Measurements from ENCODE around the gene POLR3A.
A peak's percentile ranks its signal among the peaks of the same experiment; 100 is the strongest.

The POLR3A gene

GRCh38 chr10:78062296-78062695 is 33.0 kb upstream of the POLR3A start:
- no peak for TF ChIP-seq CTCF (IDR thresholded peaks at IDR 0.05; ENCODE audit: low read depth, low read length)
- in situ Hi-C loops (cut with HindIII; ENCODE audit: low sequenced_read_pairs): no loop called here

GRCh38 chr10:78059906-78060702 is 30.8 kb upstream of the POLR3A start:
- TF ChIP-seq CTCF (IDR thresholded peaks at IDR 0.05; ENCODE audit: low read depth, low read length): no peak
- in situ Hi-C loops (cut with HindIII; ENCODE audit: low sequenced_read_pairs): no loop called here
- no peak for DNase-seq (ENCODE audit: low read depth, low spot score)
- no peak overlapping the region for H3K4me3 ChIP-seq (ENCODE audit: low read depth, low read length)

More at GRCh38 chr10:78062296-78062695, 33.0 kb upstream of the POLR3A start:
- no peak for DNase-seq (ENCODE audit: low read depth, low spot score)
- no peak overlapping the region for H3K4me3 ChIP-seq (ENCODE audit: low read depth, low read length)

- TF ChIP-seq CTCF (IDR thresholded peaks at IDR 0.05; ENCODE audit: low read depth, low read length): no peak
- in situ Hi-C loops (cut with HindIII; ENCODE audit: low sequenced_read_pairs): no loop called here
- no peak for DNase-seq (ENCODE audit: low read depth, low spot score)
- H3K4me3 ChIP-seq (ENCODE audit: low read depth, low read length): no peak overlapping the region
Measured at GRCh38 chr10:78058562-78058961, 29.2 kb upstream of the POLR3A start.

GRCh38 chr10:78053211-78053868 is 24.0 kb upstream of the POLR3A start:
- peak; percentile 49 for DNase-seq (ENCODE audit: low read depth, low spot score)
- in situ Hi-C loops (cut with HindIII; ENCODE audit: low sequenced_read_pairs): no loop called here
- no peak for TF ChIP-seq CTCF (IDR thresholded peaks at IDR 0.05; ENCODE audit: low read depth, low read length)
- no peak overlapping the region for H3K4me3 ChIP-seq (ENCODE audit: low read depth, low read length)

GRCh38 chr10:78049851-78050250 is 20.5 kb upstream of the POLR3A start:
- in situ Hi-C loops (cut with HindIII; ENCODE audit: low sequenced_read_pairs): no loop called here
- DNase-seq (ENCODE audit: low read depth, low spot score): no peak
- no peak overlapping the region for H3K4me3 ChIP-seq (ENCODE audit: low read depth, low read length)
- no peak for TF ChIP-seq CTCF (IDR thresholded peaks at IDR 0.05; ENCODE audit: low read depth, low read length)

- peak; percentile 87 for DNase-seq (ENCODE audit: low read depth, low spot score)
- TF ChIP-seq CTCF (IDR thresholded peaks at IDR 0.05; ENCODE audit: low read depth, low read length): peak; percentile 90
- H3K4me3 ChIP-seq (ENCODE audit: low read depth, low read length): no peak overlapping the region
- in situ Hi-C loops (cut with HindIII; ENCODE audit: low sequenced_read_pairs): no loop called here
Measured at GRCh38 chr10:78047314-78047891, 18.1 kb upstream of the POLR3A start.

All from astrocyte of the spinal cord (primary cell).